OCI-LY1 (cell line): ENCODE data around the gene N4BP3.

Experiments
- H2AFZ ChIP-seq: fragments of 200-600 bp; sonication (generic), shearing (Covaris generic); 2 replicates; pipeline ENCODE4 v1.6.0; 2014; ENCODE audit warnings: antibody characterized with exemption, mild to moderate bottlenecking, low read length
- H3F3A ChIP-seq: fragments of 200-600 bp; sonication (generic), shearing (Covaris generic); 2 replicates; pipeline ENCODE4 v1.6.0; 2014; ENCODE audit warnings: mild to moderate bottlenecking, antibody characterized with exemption, low read length, moderate library complexity; ENCODE audit not compliant: insufficient read depth
- H3K27ac ChIP-seq: fragments of 200-600 bp; sonication (generic); 2 replicates; pipeline ENCODE4 v1.5.1; 2014; ENCODE audit warnings: low read length, mixed run types, mild to moderate bottlenecking, low read depth; ENCODE audit not compliant: poor library complexity, severe bottlenecking
- H3K27me3 ChIP-seq: fragments of 200-600 bp; sonication (generic); 2 replicates; pipeline ENCODE4 v1.6.0; 2014; ENCODE audit warnings: antibody characterized with exemption, mild to moderate bottlenecking, low read length, moderate library complexity; ENCODE audit not compliant: insufficient read depth
- H3K36me3 ChIP-seq: fragments of 200-600 bp; sonication (generic); 2 replicates; pipeline ENCODE4 v1.6.1; 2014; ENCODE audit warnings: mild to moderate bottlenecking, antibody characterized with exemption, low read length, moderate library complexity, mixed read lengths; ENCODE audit not compliant: insufficient read depth
- H3K4me1 ChIP-seq: fragments of 200-600 bp; sonication (generic); 2 replicates; pipeline ENCODE4 v1.5.1; 2014; ENCODE audit warnings: mild to moderate bottlenecking, low read length, moderate library complexity; ENCODE audit not compliant: insufficient read depth, severe bottlenecking
- H3K4me2 ChIP-seq: fragments of 200-600 bp; sonication (generic), shearing (Covaris generic); 2 replicates; pipeline ENCODE4 v1.6.1; 2014; ENCODE audit warnings: low read length
- H3K4me3 ChIP-seq: fragments of 200-600 bp; sonication (generic); 2 replicates; pipeline ENCODE4 v1.5.1; 2014; ENCODE audit warnings: low read length, low read depth, mild to moderate bottlenecking, mixed read lengths; ENCODE audit not compliant: poor library complexity, severe bottlenecking
- H3K79me2 ChIP-seq: fragments of 200-600 bp; shearing (Covaris generic); 2 replicates; pipeline ENCODE4 v1.6.1; 2016; ENCODE audit warnings: mixed run types, low read length, mixed read lengths; ENCODE audit not compliant: insufficient read depth
- H3K9ac ChIP-seq: fragments of 200-600 bp; sonication (generic), shearing (Covaris generic); 2 replicates; pipeline ENCODE4 v1.6.1; 2014; ENCODE audit warnings: mild to moderate bottlenecking, low read length, mixed read lengths
- H3K9me2 ChIP-seq: fragments of 200-600 bp; sonication (generic), shearing (Covaris generic); 2 replicates; pipeline ENCODE4 v1.6.1; 2014; ENCODE audit warnings: low read depth, mild to moderate bottlenecking, low read length, mixed read lengths
- H3K9me3 ChIP-seq: fragments of 200-600 bp; shearing (Covaris generic); 2 replicates; pipeline ENCODE4 v1.6.1; 2014; ENCODE audit warnings: low read length, mixed read lengths
- H4K20me1 ChIP-seq: fragments of 200-600 bp; sonication (generic), shearing (Covaris generic); 2 replicates; pipeline ENCODE4 v1.6.0; 2016; ENCODE audit warnings: mild to moderate bottlenecking, low read length; ENCODE audit not compliant: insufficient read depth
- CTCF ChIP-seq: fragments of 200-600 bp; sonication (generic), shearing (Covaris generic); IDR thresholded peaks from 2 replicates; pipeline ENCODE4 v1.5.1; 2017; ENCODE audit warnings: mild to moderate bottlenecking, antibody characterized with exemption, low read length, moderate library complexity, mixed read lengths
- EZH2 ChIP-seq: fragments of 200-600 bp; sonication (generic), shearing (Covaris generic); IDR thresholded peaks from 2 replicates; pipeline ENCODE4 v1.8.0; 2017; ENCODE audit warnings: borderline replicate concordance, mixed run types, mild to moderate bottlenecking, antibody characterized with exemption, low read length, moderate library complexity, mixed read lengths

Gene N4BP3

GRCh38 chr5:178170455-178170854 lies 57.1 kb downstream of the N4BP3 start:
- no peaks in the 10 kb centered on the region for H4K20me1 ChIP-seq
- H3K9me2 ChIP-seq, result no peaks in the 10 kb centered on the region
- H3K9ac ChIP-seq, result no peak overlapping the region
- no peak overlapping the region for H3K4me2 ChIP-seq
- no peak overlapping the region for H2AFZ ChIP-seq
- H3K79me2 ChIP-seq, result no peaks in the 10 kb centered on the region
- TF ChIP-seq CTCF (no peak), EZH2 (no peak)
- H3K4me3 ChIP-seq, result no peak overlapping the region
- no peaks in the 10 kb centered on the region for H3K36me3 ChIP-seq
- H3K27me3 ChIP-seq, result no peaks in the 10 kb centered on the region
- H3F3A ChIP-seq, result no peaks in the 10 kb centered on the region
- H3K9me3 ChIP-seq, result no peaks in the 10 kb centered on the region
- no peaks in the 10 kb centered on the region for H3K4me1 ChIP-seq
- H3K27ac ChIP-seq, result no peak overlapping the region

GRCh38 chr5:178174456-178174855 lies 61.1 kb downstream of the N4BP3 start:
- Histone ChIP-seq H2AFZ (no peak overlapping the region), H3F3A (no peaks in the 10 kb centered on the region), H3K27me3 (peaks cover 3% of the 10 kb centered on the region; the same call in 1 of the 2 replicates), H3K27ac (no peak overlapping the region), H3K9ac (no peak overlapping the region), H3K4me2 (no peak overlapping the region), H3K9me2 (no peaks in the 10 kb centered on the region), H3K4me3 (no peak overlapping the region), H3K36me3 (no peaks in the 10 kb centered on the region; the same call in 1 of the 2 replicates), H4K20me1 (no peaks in the 10 kb centered on the region), H3K9me3 (0 out of 2 replicates have a peak, but pooled peaks cover 1% of the 10 kb centered on the region), H3K79me2 (no peaks in the 10 kb centered on the region), H3K4me1 (no peaks in the 10 kb centered on the region)
- TF ChIP-seq CTCF (no peak), EZH2 (no peak)
